ENCODE results near the gene STYXL2.

STYXL2 gene

GRCh38 chr1:167081594-167082156, 12.2 kb upstream of the STYXL2 start:
- DNase-seq = no peak

DNA sequence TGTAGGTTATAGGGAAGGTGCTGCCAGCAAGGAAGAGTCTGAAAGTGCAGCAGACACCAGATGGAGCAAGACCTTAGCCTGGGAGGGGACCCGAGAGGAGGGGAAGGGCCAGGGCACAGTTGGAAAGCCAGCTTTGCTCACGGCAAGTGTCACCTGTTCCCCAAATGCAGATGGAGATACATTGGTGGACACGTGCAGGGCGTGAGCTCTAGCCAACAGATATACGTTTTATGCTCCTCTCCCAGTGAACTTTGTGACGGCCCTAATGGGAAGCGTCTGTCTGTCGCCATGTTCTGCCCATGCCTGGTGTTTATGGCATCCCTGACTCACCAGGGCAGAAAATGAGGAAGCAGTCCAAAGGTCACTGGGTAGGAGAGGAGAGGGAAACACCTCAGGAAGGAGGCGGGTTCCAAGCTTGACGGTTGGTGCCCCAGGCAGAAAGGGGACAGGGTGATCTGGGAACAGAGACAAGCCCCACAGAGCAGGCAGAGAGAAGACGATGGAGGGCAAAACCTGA, 11.3 kb upstream of the STYXL2 start:
- no peak for DNase-seq

GRCh38 chr1:167083066-167083665, 10.7 kb upstream of the STYXL2 start:
- no peak for DNase-seq

- DNase-seq = no peak
These were observed 10.0 kb upstream of the STYXL2 start for GRCh38 chr1:167083871-167084270.

DNA sequence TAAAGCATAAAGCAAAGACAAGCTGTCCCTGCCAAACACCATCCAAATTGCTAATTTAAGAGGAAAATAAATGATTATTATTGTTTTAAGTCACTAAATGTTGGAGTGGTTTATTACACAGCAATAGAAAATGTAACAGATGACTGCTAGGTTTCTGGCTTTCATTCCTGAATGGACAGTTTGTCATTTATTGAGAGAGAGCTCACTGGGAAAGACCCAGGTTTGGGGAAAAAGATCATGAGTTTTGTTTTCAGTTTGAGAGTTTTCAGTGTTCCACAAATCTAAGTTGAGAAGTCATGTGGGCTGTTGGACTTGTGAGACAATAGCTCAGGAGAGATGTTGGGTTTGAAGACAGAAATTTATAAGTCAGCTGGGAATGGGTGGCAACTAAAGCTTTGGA, 9.1 kb upstream of the STYXL2 start:
- DNase-seq = no peak

DNA sequence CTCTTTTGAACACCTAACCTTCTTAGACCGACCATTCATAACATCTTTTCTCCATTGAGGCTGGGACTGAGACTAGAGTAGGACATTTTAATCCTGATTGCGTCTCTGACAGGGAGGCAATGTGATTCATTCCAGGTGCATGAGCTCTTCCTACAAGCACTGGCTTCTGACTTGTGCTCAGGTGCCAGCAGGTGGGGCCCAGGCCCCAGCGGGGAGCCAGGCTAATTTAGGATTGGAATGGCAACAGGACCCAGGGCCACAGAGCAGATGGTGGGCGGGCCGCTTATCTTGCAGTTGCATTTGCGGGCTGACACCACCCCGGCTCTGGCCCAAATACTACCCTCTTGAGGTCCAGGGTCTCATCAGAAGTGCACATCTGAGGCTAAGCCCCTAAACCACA, 7.8 kb upstream of the STYXL2 start:
- no peak for DNase-seq

GRCh38 chr1:167086768-167087167, 7.1 kb upstream of the STYXL2 start:
- no peak for DNase-seq

DNA sequence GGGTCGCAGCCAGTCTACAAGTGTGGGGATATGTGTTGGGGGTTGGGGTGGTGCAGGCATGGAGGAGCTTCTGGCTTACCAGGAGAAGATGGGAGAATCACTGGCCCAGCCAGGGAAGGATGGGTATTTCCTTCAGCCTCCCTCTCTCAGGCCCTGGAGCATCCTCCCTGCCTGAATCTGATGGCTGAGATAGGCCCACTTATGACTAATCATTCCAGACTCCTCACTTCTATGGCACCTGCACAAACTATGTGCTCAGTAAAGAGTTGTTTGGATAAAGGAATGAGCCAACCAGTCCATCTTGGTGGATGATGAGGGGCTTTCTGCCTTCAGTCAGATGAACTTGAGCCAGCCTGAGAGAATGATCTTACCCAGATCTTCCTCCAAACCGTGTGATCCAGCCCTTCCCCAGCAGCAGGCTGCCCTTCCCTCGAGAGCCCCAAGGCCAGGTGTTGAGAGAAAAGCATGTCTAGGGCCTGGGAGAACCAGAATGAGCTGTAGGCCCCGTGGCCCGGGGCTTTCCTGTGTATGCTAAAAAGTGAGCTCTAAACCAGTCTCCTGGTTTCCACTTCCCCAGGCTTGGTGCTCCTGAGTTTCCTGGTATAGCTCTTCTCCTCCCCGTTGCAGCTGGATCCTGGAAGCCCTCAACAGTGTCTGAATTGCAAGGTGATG, 5.0 kb upstream of the STYXL2 start:
- DNase-seq = no peak

- DNase-seq = no peak
These were observed 3.9 kb upstream of the STYXL2 start for GRCh38 chr1:167089939-167090313.

- DNase-seq = no peak
These were observed 3.4 kb upstream of the STYXL2 start, which contains the start of gene GPA33 for GRCh38 chr1:167090314-167090942. TSS of gene GPA33 (minus strand) at chr1:167090377. CDS start at chr1:167090287, 90 bp downstream.

DNA sequence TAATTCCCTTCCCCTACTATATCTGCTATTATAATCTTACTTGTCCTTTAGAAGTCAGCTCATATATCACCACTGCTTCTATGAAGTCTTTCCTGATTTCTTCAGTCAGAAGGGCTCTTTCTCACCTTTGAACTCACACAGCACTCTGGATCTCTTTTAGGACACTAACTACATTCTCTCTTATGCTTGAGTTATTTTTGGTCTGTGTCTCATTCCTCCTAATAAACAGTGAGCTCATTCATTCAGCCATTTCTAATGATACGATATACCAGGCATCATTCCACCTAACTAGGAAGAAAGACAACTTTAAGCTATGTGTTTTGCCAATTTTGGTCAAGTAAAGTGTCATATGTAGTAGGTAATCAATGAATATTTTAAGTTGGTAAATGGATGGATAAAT, 1.2 kb upstream of the STYXL2 start:
- DNase-seq = no peak

GRCh38 chr1:167094690-167095089, 815 bp downstream of the STYXL2 start:
- no peak for DNase-seq

DNA sequence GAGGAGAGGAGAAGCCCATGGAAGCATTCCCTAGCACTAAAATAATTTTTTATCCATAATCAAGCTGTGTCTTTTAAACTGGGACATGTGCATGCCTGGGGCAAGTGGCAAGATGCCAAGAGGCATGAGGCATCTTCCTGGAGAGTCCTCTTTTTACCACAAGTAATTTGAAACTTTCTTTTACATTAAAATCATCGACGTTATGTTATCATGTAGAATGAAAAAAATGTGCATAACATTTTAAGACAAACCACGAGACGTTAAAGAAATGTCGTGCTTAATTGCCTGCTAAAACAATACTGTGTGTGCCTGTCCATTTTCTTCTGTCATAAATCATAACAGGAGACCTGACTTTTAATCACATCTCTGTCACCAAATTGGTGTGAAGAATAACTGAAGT, 1.5 kb downstream of the STYXL2 start:
- no peak for DNase-seq

- DNase-seq = no peak
These were observed 6.0 kb downstream of the STYXL2 start for GRCh38 chr1:167099851-167100250.

- DNase-seq = no peak
These were observed 6.9 kb downstream of the STYXL2 start for GRCh38 chr1:167100730-167101129.

DNA sequence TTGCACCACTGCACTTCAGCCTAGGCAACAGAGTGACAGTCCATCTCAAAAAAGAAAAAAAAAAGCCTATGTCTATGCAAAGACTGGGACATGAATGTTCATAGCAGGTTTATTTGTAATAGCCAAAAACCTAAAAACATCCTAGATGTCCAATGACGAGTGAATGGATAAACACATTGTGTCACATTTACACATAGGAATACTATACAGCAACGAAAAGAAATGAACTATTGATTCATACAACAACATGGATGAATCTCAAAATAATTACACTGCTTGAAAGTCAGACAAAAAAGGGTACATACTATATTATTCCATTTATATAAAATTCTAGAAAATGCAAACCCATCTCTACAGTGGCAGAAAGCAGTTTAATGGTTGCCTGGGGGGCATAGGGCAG, 7.9 kb downstream of the STYXL2 start:
- DNase-seq = no peak

DNA sequence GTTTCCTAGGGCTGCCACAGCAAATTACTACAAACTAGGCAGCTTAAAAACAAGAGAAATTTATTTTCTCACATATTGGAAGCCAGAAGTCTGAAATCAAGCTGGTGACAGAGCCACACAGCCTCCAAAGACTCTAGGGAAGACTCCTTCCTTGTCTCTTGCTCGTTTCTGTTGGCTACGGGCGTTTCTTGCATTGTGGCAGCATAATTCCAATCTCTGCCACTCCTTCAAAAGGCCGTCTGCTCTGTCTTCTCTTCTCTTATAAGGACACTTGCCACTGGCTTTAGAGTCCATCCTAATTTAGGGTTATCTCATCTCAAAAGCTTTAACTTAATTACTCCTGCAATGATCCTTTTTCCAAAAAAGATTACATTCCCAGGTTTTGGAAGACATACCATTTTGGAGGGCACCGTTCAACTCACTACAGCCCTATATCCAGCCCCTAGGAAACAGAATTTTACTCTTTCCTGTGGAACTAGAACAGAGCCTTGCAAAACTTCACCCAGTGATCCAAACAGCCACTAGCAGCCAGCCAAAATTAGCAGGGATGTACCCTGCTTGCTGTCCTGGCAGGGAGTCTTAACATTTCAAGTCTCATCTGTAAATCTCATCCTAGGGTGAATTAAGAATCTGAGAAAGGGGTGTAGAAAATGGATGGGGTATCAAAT, 9.2 kb downstream of the STYXL2 start:
- DNase-seq = no peak

DNA sequence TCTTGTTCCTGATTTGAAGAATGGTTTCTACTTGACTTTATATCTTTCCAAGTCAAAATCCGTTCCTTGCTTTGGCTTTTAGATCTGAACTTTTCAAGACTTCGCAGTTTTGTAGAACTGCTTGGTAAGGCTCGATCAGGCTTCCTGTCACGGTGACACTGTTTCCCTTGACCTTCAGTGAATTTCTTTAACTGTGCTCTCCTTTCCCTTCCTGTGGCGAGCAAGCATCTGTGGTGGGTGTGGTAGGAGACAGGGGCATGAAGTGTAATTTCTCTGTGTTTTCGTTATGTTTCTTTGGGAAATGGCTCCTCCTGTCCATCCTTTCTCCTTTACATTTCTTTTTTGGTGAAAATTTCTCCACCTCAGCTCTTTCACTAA, 10.4 kb downstream of the STYXL2 start:
- DNase-seq = no peak

GRCh38 chr1:167105271-167106118, 11.6 kb downstream of the STYXL2 start:
- DNase-seq = no peak

GRCh38 chr1:167106119-167106461, 12.2 kb downstream of the STYXL2 start:
- DNase-seq = no peak

DNA sequence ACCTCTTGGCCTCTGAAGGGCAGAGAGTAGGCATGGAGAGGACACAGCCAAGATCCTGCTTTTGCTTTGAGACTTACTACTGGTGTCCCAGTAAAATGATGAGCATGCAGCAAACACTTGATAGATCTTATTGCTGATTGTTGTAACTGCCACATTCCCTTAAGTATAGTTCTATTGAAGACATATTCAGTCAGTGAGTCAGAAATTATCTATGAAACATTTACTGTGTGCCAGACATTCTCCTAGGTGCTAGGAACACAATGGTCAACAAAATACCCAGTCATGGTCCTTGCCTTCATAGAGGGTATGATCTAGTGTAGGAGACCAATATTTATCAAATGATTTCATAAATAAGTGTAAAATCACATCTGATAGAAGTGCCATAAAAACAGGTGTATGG, 13.6 kb downstream of the STYXL2 start:
- no peak for DNase-seq

- DNase-seq = no peak
These were observed 15.2 kb downstream of the STYXL2 start for GRCh38 chr1:167109125-167109524.

- no peak for DNase-seq
These were observed 16.7 kb downstream of the STYXL2 start for GRCh38 chr1:167110586-167110985.

All from activated effector memory CD4-positive, alpha-beta T cell treated with Interleukin-2 at 50 U/mL for 16 hours (primary cell).